Globus pallidus (tissue), 1 donor: Measurements from ENCODE around the gene LAMP2.
A peak's percentile ranks its signal among the peaks of the same experiment; 100 is the strongest.
"Not testable (repeated sequence)": the region's sequence is repeated elsewhere in the genome, so short reads cannot be mapped to it uniquely, and the experiment has no call there.

Experiments
- DNase-seq: peaks from one replicate; pipeline ENCODE4 v3.0.0-alpha.2; 2015; ENCODE audit warnings: low spot score

The LAMP2 gene

DNA sequence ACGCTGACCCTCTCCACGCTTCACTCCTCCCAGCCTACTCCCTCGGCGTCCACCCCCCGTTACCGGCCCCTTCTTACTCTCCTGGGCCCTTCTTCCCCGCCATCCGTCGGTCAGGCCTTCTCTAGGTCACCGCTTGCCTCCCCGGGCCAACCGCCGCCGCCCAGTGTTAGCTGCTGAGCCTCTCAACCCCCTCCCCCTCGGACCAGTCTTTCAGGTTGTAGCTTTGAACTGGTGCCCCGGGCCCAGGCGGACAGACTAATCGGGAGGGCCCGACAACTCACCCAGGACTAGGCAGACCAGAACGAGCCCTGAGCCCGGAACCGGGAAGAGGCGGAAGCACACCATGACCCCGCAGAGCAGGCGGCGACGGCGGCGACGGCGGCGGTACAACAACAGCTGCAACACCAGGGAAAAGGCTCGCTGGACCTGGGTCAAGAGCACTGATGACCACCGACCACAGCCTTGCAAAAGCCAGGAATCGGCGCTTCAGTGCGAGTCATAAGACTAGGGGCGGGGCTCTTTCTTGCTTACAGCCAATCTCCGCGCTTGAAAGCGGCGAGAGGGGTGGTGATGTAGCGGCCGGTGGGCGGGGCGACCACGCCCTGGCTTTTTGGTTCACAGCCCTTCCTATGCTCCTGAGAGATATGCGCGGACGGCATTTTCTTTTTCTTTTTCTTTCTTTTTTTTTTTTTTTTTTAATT is at the start of gene LAMP2:
TSS of gene LAMP2 (minus strand) at position 472 of the 701 bp plus-strand sequence. CDS start at position 345, 127 bp downstream.
- peak; percentile 93 for DNase-seq

DNA sequence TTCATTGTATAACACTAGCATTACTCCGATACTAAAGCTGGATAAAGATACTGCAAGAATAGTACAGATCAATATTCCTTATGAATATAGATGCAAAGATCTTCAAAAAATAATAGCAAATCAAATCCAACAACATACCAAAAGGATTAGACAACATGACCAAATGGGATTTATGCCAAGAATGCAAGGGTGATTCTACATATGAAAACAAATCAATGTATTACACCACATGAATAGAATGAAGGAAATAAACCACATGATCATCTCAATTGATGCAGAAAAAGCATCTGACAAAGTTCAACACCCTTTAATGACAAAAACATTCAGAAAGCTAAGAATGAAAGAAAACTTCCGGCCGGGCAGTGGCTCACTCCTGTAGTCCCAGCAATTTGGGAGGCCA is 48.8 kb upstream of the LAMP2 start:
- DNase-seq = no peak

DNA sequence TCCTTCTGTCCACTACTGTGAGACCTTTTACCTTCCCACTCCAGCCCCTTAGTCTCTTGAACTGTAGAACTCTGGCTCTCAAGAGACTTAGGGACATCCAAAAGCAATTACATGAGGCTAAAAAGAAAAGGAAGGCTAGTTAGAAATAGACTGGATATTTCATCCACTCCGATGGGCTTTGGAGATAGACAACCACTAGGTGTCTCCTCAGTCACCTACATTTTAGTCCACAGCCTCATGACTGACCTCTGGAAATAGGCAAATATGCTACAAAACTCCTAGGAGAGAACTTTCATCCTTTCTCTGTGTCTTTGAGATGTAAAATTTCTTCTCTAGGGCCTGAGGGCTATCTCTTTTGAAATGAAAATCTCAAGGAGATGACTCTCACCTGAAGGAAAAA is 45.1 kb upstream of the LAMP2 start:
- no peak for DNase-seq

DNA sequence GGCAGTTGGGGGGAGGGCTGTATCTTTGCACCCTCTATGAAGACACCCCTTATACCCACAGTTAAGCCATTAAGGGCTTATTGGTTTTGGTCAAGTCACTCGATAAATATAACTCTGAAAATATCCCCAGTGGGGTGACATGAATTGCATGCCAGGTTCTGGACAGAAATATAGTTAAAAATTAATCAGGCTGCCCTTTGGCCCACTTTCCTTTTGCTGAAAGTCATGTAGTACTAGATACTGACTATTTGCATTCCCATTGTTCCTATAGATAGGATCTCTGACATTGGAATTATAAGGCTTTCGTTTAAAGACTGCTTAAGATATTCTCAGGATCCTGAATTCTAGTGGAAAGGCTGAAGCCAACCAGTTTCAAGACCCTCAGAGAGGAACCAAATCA is 43.5 kb upstream of the LAMP2 start:
- no peak for DNase-seq

DNA sequence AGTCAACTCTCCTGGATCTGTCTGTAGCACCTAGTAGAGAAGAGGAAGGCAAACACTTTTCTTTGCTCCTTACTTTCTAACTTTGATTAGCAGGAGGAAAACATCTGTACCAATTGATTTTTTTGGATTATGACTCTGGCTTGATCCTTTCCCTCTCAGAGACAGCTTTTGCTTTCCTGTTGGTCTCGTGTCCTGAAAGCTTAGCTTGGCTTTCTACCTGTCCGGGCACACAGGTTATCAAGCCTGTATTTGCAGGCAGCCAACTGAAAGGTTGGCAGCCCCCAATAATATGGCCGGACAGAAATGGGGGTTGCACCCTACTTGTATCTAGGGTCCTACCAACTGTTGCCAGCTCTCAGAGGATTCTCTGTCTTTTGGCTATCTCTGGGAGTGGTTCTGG is 43.1 kb upstream of the LAMP2 start:
- DNase-seq = no peak

DNA sequence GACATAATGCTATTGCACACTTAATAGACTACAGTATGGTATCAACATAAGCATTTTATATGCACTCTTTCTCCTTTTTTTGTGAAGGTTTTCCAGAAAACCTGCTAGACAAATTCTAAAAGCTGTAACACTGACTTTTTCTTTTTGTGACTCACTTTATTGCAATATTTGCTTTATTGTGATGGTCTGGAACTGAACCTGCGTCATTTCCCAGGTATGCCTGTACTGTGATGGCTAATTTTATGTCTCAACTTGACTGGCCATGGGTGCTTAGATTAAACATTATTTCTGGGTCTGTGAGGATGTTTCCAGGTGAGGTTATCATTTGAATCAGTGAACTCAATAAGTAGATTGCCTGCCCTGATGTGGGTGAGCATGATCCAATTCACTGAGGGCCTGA is 35.5 kb upstream of the LAMP2 start:
- DNase-seq = no peak

DNA sequence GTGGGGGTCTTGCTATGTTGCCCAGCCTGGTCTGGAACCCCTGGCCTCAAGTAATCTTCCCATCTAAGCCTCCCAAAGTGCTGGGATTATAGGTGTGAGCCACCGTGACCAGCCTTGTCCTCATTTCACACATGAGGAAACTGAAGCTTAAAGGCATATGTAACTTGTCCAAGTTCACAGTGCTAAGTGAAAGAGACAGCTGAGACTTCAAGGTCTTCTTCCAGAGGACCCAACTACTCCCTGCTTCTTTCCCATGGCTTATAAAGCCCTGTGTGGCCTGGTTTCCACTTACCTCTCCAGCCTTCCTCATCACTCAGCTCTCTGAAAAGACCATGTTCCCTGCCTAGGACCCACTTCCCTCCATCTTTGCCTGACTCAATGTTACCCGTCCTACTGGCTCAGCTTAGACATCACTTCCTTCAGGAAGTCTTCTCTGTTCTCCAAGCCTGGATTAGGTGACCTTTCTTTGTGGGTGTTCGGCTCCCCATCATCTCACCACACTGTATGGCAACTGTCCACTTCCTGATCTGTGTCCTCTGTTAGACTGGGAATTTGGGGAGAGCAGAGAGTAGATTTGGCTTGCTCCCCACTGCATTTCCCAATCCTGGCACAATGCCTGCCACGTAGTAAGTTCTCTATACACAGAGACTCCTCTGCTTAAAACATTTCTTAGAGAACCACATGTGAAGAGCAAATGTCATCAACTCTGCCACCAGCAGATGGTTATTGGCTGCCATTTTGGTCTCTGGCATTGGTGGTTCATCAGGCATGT is 30.4 kb upstream of the LAMP2 start:
- DNase-seq = no peak

DNA sequence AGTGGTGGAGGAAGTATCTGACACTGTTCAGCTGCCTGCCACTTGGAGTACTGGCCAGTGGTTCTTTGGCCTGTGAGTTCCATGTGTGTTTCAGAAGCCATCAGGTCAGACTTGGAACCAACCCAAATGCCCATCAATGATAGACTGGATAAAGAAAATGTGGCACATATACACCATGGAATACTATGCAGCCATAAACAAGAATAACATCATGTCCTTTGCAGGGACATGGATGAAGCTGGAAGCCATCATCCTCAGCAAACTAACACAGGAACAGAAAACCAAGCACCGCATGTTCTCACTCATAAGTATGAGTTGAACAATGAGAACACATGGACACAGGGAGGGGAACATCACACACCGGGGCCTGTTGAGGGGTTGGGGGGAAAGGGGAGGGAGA is 21.0 kb upstream of the LAMP2 start:
- not testable (repeated sequence) for DNase-seq

DNA sequence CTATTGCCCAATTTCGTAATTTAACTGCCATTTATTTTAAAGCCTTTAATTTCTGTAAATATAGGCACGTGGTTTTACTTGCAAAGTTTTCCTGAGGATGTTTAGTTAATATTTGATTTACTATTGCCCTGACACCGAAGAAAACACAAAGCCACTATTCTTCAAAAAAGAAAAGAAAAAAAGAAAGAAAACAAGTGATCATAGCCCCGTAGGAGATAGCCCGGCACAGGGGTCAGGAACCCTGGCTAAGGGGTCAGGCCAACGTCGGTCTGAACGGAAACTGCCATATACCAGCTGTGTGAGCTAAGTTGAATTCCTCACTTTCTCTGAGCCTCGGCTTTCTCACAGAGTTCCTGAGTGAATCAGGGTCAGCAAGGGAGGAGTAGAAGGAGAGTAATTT is 17.7 kb upstream of the LAMP2 start:
- DNase-seq = no peak

DNA sequence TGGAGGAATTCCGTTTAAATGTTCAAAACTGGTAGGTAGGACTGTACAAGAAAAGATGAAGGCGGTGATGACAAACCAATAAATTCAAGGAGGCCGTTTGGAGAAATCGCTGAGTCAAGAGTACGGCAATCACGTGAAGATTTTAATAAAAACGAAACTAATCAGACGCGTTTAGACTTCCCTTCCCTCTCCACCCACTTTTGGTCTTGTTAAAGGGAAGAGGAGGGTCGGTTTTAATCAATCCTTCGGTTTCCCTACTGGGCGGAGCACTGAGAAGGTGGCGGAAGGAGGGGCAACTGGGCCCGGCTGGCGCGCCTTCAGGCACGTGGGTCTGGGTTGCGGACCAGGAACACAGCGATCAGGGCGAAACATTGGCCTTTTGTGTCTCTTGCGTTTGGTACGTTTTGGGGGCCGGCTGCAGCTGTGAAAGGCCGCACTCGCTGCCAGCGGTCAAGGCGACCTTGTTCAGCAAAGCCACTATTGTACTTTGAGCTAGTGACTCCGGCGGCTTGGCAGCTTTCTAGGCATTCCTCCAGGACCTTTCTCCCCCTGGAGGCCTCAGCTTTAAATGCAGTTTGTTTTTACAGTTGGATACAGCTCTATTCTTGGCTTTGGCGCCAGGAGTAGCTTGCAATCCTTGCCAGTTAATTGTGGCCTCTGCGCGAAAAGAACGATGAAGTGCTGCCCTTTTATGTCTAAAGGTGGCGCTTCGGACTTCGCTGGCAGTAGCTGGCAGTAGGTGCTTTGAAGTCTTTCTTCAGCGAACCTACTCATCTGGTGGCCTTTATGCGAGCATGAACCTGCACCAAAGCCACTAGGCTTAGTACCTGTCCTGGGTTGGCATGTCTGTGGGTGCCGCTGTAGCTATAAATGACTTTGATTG is 16.8 kb upstream of the LAMP2 start:
- DNase-seq = peak; percentile 93

DNA sequence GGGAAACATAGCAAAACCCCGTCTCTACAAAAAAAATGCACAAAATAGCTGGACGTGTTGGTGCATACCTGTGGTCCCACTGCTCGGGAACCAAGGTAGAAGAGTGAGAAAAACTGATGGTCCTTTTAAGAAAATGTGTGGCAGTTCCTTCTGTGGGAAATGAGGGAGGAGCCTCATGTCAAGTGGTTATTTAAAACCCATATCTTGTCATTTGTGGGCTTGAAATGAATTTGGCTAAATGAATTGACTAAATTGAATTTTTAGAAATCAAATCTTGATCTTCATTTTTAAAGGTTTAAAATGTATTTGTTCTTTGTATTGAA is 16.2 kb upstream of the LAMP2 start:
- DNase-seq = no peak

DNA sequence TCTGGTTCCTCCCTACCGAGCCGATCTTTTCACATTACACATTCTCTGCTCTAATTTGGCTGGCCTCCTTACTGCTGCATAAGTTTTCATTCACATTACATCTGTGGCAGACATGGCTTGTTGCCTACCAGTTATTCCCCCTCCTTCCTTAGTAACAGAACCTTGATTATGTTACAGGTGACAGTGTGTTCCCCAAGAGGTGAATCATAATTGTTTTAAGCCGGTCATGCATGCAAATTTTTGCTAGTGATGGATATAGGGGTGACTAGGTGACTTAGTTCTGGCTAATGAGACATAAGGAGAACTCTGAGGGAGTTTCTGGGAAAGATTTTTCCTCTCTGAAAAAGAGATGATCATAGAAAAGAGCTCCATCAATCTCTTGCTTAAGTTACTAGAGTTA is 8.4 kb upstream of the LAMP2 start:
- no peak for DNase-seq

DNA sequence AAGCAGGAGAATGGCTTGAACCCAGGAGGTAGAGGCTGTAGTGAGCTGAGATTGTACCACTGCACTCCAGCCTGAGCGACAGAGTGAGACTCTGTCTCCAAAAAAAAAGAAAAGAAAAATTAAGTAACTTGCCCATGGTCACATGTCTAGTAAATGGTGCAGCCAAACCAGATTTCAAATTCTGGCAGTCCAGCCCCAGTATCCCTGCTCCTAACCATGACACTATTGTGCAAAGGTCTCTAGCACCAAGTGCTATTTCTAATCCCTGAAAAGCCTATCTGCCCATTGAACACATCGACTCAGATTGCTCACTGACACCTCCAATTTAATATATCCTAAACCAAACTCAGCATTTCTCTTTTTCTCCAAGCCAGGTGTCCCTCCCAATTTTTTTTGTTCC is 7.6 kb upstream of the LAMP2 start:
- no peak for DNase-seq

DNA sequence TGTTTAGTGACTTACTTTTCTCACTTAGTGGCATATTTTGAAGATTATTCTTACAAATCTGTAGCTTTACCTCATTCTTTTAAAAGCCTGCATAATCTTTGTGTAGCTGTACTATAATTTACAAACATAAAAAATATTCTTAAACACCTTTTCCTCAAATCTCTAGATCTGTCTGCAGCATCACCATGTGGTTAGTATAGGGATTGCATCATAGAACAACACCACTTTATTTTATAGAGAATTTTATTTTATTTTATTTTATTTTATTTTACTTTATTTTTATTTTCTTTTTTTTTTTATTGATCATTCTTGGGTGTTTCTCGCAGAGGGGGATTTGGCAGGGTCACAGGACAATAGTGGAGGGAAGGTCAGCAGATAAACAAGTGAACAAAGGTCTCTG is 6.4 kb upstream of the LAMP2 start:
- not testable (repeated sequence) for DNase-seq

DNA sequence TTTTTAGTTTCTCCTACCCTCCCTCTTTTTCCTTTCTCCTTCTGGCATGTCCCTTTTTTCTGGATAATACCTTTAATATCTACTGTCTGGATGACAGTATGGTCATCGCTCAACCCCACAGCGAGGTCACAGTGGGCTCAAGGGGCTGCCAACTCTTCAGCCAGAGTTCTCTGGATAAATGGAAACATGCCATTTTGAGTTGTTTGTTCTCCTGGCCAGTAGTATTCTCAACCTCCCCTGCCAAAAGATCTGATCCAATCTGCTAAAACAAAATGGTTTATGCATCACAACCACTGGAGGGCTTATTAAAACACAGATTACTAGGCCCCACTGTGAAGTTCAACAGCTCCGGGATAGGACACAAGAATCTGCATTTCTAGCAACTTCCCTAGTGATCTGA is 5.0 kb upstream of the LAMP2 start:
- no peak for DNase-seq

DNA sequence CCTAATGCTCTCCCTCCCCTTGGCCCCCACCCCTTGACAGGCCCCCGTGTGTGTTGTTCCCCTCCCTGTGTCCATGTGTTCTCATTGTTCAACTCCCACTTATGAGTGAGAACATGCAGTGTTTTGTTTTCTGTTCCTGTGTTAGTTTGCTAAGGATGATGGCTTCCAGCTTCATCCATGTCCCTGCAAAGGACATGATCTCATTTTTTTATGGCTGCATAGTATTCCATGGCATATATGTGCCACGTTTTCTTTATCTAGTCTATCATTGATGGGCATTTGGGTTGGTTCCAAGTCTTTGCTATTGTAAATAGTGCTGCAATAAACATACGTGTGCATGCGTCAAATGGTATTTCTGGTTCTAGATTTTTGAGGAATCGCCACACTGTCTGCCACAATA is 561 bp upstream of the LAMP2 start:
- DNase-seq = not testable (repeated sequence)

DNA sequence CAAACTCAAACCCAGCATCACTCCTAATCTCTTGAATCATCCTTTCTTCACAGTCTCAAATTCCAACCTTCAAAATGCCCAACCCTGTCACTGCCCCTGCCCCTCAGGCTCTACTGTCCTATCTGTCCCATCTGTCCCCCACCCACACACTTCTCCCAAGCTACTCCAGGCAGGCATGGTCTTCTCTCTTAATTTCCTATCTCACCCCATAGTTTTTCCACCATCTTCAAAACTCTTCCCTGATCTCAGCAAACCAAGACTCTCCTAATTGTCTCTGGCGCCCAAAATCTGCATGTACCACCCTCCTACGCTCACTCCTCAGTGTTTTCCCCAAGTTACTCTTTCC is 644 bp downstream of the LAMP2 start:
- DNase-seq = no peak

DNA sequence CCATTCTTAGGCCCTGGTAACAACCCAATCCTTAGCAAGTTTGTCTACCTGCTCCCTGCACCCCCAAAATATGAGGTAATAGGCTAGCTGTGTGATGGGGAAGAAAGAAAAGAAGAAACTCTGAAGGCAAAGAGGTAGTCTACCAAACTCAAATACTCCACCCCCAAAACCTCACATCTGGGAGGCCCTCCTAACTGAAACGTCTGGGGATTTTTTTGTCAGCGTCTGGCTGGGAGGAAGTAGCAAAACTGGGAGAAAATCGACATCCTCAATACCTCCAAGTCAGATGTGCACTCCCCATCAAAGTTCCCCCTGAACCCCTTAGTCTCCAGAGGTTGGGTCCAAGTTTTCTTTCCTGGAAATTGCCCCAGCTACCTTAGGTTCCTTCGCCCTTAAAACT is 1.0 kb downstream of the LAMP2 start:
- DNase-seq = no peak

DNA sequence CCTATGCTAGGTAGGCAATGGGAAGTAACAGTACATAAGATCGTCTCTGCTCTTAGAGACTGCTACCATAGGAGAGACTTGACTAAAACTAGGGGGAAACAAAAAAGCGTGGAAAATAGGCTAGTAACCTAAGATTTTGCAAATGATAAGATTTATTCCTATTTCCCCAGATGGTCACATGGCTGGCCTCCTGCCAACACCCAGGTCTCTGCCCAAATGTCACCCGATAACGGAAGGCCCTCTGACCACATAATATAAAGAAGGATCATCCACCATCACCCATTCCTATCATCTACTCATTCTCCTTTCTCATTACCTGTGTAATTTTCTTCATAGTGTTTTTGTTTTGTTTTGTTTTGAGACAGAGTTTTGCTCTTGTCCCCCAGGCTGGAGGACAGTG is 4.7 kb downstream of the LAMP2 start:
- DNase-seq = no peak

DNA sequence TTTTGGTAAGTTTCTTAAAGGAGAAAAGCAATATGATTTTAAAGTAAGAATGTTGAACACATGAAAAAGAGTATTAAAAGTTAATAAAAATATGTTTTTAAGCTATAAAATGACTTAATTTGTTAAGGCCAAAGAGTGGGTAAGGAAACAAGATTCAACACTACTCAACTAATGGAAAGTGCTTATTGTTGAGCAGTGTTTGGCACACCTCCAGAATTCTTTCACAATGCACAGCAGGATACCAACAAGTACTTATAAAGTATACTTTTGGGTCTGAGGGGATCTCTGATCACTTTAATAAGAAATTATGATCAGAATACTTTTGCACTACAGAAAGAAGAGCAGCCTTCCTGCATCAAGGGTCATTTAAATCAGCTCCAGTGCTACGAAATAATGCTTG is 5.9 kb downstream of the LAMP2 start:
- peak; percentile 47 for DNase-seq

DNA sequence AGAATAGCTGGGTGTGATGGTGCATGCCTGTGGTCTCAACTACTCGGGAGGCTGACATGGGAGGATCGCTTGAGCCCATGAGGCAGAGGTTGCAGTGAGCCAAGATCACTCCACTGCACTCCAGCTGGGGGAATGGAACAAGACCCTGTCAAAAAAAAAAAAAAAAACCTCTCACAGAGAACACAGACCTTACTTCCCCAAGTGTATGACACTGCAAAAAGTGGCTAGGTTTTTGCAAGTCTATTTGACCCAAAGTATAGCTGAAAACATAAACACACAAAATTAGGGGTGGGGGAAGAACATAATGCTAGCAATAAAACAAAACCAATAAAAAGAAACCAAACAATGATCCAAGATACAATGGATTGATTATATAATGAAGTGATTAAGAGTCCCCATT is 6.7 kb downstream of the LAMP2 start:
- DNase-seq = no peak

DNA sequence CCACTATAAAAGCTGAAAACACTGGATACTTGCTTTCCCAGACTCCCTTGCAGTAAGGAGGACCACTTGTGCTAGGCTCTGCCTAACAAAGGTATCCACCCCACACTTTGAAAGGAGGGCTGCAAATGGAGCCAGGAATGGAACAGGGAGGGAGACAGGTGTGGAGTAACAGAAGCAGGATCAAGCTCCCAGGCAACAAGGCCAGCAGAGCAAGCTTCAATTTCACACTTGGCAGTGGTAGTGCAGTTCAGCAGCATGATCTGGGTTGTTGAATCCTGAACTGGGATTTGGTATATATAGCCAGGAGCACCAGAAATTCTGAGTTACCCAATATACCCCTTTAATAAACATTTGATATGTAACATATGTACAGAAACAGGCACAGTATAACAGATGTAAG is 9.8 kb downstream of the LAMP2 start:
- no peak for DNase-seq

DNA sequence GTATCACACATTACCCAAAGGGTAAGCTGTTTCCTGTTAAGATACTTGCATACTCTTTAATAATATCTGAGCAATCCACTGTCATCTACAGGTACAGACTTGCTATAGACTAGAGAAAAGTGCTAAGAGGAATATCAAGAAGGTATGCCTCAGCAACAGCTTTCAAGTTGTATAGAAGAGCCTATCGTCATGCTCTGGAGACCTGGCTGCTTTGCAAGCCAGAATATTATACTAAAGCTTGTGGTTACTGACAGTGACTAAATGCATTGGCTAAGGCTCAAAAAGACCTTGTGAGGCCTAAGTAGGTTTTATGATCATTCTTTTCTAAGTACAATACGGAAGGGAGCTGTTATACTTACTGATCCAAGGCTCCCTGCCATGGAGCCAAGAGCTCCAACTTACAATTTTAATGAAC is 11.3 kb downstream of the LAMP2 start:
- DNase-seq = no peak
